IMR-90 (cell line): ENCODE measurements around the gene GDPD1. TPM values are rescaled to one million over a fixed set of nuclear protein-coding genes. Genes with fewer than 3 reads are reported as not detected.

Experiments
- ATAC-seq: fragments of 200-7000 bp; cut with Tn5 transposase; 2 replicates; pipeline ENCODE4 v1.9.1; 2020; ENCODE audit warnings: low read depth, mild to moderate bottlenecking, moderate library complexity
- BruUV-seq: library from RNA; stranded (reverse); fragments of 400-500 nt; replicated peaks from 2 replicates; lab custom pipeline; 2021; lab: Mats Ljungman, UMichigan
- CTCF ChIA-PET: fragments of 300-600 bp; formaldehyde crosslinking; extraction: SDS; loops from one replicate; lab custom pipeline; 2021; ENCODE audit warnings: antibody characterized with exemption; lab: Yijun Ruan, JAX
- POLR2A ChIA-PET: fragments of 300-600 bp; sonication (Branson Sonifier 250); formaldehyde crosslinking; loops from one replicate; lab custom pipeline; 2022; ENCODE audit warnings: antibody characterized with exemption; ENCODE audit not compliant: unreplicated experiment; lab: Charles Lee
- DNase-seq: peaks from one replicate; pipeline ENCODE4 v3.0.0; 2013
- H2AFZ ChIP-seq: replicated peaks from 2 replicates; pipeline ENCODE3; 2013; ENCODE audit warnings: low read length, mild to moderate bottlenecking; ENCODE audit not compliant: poor library complexity
- H2AK5ac ChIP-seq: 2 replicates; pipeline ENCODE4 v1.6.1; 2013; ENCODE audit warnings: low read depth, low read length, inconsistent platforms
- H2AK9ac ChIP-seq: replicated peaks from 2 replicates; pipeline ENCODE3; 2013; ENCODE audit warnings: mild to moderate bottlenecking, low read depth, low read length, moderate library complexity; ENCODE audit not compliant: poor library complexity
- H2BK120ac ChIP-seq: 2 replicates; pipeline ENCODE4 v1.6.1; 2013; ENCODE audit warnings: low read depth, low read length, inconsistent platforms
- H2BK15ac ChIP-seq: 3 replicates; pipeline ENCODE4 v1.6.1; 2013; ENCODE audit warnings: low read depth, low read length, inconsistent platforms
- H2BK20ac ChIP-seq: 2 replicates; pipeline ENCODE4 v1.6.1; 2013; ENCODE audit warnings: low read depth, mild to moderate bottlenecking, inconsistent platforms, low read length, moderate library complexity
- H2BK5ac ChIP-seq: 2 replicates; pipeline ENCODE4 v1.6.1; 2013; ENCODE audit warnings: mild to moderate bottlenecking, low read depth, low read length, inconsistent platforms; ENCODE audit not compliant: poor library complexity, severe bottlenecking
- H3K14ac ChIP-seq: replicated peaks from 2 replicates; pipeline ENCODE4 v1.6.1; 2013; ENCODE audit warnings: low read depth, low read length, inconsistent platforms
- H3K18ac ChIP-seq: 2 replicates; pipeline ENCODE4 v1.6.1; 2013; ENCODE audit warnings: low read depth, low read length, control low read depth
- H3K23ac ChIP-seq: 2 replicates; pipeline ENCODE4 v1.6.1; 2013; ENCODE audit warnings: low read depth, low read length, inconsistent platforms
- H3K27ac ChIP-seq: 2 replicates; pipeline ENCODE4 v1.5.1; 2013; ENCODE audit warnings: mild to moderate bottlenecking, control low read depth, low read length; ENCODE audit not compliant: insufficient read depth
- H3K27me3 ChIP-seq: 2 replicates; pipeline ENCODE4 v1.6.1; 2013; ENCODE audit warnings: low read length; ENCODE audit not compliant: control insufficient read depth, insufficient read depth
- H3K36me3 ChIP-seq: 2 replicates; pipeline ENCODE4 v1.6.1; 2013; ENCODE audit warnings: low read length, mixed read lengths; ENCODE audit not compliant: control insufficient read depth, insufficient read depth
- H3K4ac ChIP-seq: 2 replicates; pipeline ENCODE4 v1.6.1; 2013; ENCODE audit warnings: low read depth, low read length, inconsistent platforms
- H3K4me1 ChIP-seq: 2 replicates; pipeline ENCODE4 v1.6.1; 2013; ENCODE audit warnings: low read length, mixed read lengths; ENCODE audit not compliant: control insufficient read depth, insufficient read depth
- H3K4me2 ChIP-seq: 2 replicates; pipeline ENCODE4 v1.6.1; 2013; ENCODE audit warnings: low read depth, mild to moderate bottlenecking, control low read depth, low read length, moderate library complexity
- H3K4me3 ChIP-seq: 2 replicates; pipeline ENCODE4 v1.5.1; 2013; ENCODE audit warnings: low read depth, mild to moderate bottlenecking, control low read depth, low read length, moderate library complexity; ENCODE audit not compliant: insufficient read depth
- H3K56ac ChIP-seq: 2 replicates; pipeline ENCODE4 v1.6.1; 2013; ENCODE audit warnings: low read length, inconsistent platforms; ENCODE audit not compliant: insufficient read depth; ENCODE audit errors: extremely low read depth
- H3K79me1 ChIP-seq, 2 experiments: 2 replicates each; pipeline ENCODE4 v1.6.1; 2013; ENCODE audit warnings: low read length in 2 of 2, inconsistent platforms in 1 of 2, low read depth in 1 of 2
- H3K9ac ChIP-seq: 2 replicates; pipeline ENCODE4 v1.6.1; 2013; ENCODE audit warnings: low read depth, low read length, control low read depth
- H3K9me1 ChIP-seq: 2 replicates; pipeline ENCODE4 v1.6.1; 2013; ENCODE audit warnings: low read length, inconsistent platforms; ENCODE audit not compliant: insufficient read depth
- H3K9me3 ChIP-seq: 2 replicates; pipeline ENCODE4 v1.6.1; 2013; ENCODE audit warnings: low read length; ENCODE audit not compliant: control insufficient read depth, insufficient read depth
- H4K20me1 ChIP-seq: 2 replicates; pipeline ENCODE4 v1.6.1; 2013; ENCODE audit warnings: low read length, inconsistent platforms; ENCODE audit not compliant: insufficient read depth
- H4K5ac ChIP-seq: 2 replicates; pipeline ENCODE4 v1.6.1; 2013; ENCODE audit warnings: mild to moderate bottlenecking, low read depth, low read length, control low read depth
- H4K8ac ChIP-seq, 2 experiments: 2 replicates each; pipeline ENCODE4 v1.6.1; 2013; ENCODE audit warnings: low read depth in 2 of 2, low read length in 2 of 2, control low read depth in 1 of 2, inconsistent platforms in 1 of 2
- H4K91ac ChIP-seq: 2 replicates; pipeline ENCODE4 v1.6.1; 2013; ENCODE audit warnings: low read depth, low read length, inconsistent platforms; ENCODE audit not compliant: insufficient read depth
- BHLHE40 ChIP-seq: fragments of 150-350 bp; IDR thresholded peaks from 2 replicates; pipeline ENCODE4 v1.6.1; 2016; ENCODE audit warnings: mild to moderate bottlenecking, low read depth, low read length
- CEBPB ChIP-seq: IDR thresholded peaks from 2 replicates; pipeline ENCODE4 v1.6.1; 2012; ENCODE audit warnings: low read depth, low read length, improper control_type of control experiment
- CHD1 ChIP-seq: IDR thresholded peaks from 2 replicates; pipeline ENCODE4 v1.6.1; 2012; ENCODE audit warnings: low read depth, low read length, improper control_type of control experiment
- FOS ChIP-seq: fragments of 150-350 bp; IDR thresholded peaks from 2 replicates; pipeline ENCODE4 v1.6.1; 2016; ENCODE audit warnings: low read depth, low read length
- MAFK ChIP-seq: IDR thresholded peaks from 2 replicates; pipeline ENCODE4 v1.6.1; 2012; ENCODE audit warnings: low read depth, low read length, improper control_type of control experiment
- MAZ ChIP-seq: IDR thresholded peaks from 2 replicates; pipeline ENCODE4 v1.6.1; 2012; ENCODE audit warnings: low read depth, mild to moderate bottlenecking, low read length, improper control_type of control experiment, moderate library complexity, borderline replicate concordance
- MXI1 ChIP-seq: IDR thresholded peaks from 2 replicates; pipeline ENCODE4 v1.6.1; 2012; ENCODE audit warnings: low read depth, mild to moderate bottlenecking, low read length, moderate library complexity, borderline replicate concordance
- NFE2L2 ChIP-seq: fragments of 150-350 bp; IDR thresholded peaks from 2 replicates; pipeline ENCODE4 v1.6.1; 2016; ENCODE audit warnings: low read depth, mild to moderate bottlenecking, low read length
- POLR2A ChIP-seq: IDR thresholded peaks from 2 replicates; pipeline ENCODE4 v1.6.1; 2012; ENCODE audit warnings: mild to moderate bottlenecking, low read depth, low read length
- RAD21 ChIP-seq: IDR thresholded peaks from 2 replicates; pipeline ENCODE4 v1.6.1; 2012; ENCODE audit warnings: low read length, improper control_type of control experiment
- RCOR1 ChIP-seq: IDR thresholded peaks from 2 replicates; pipeline ENCODE4 v1.6.1; 2012; ENCODE audit warnings: mild to moderate bottlenecking, low read length, improper control_type of control experiment; ENCODE audit not compliant: insufficient replicate concordance
- RFX5 ChIP-seq: IDR thresholded peaks from 2 replicates; pipeline ENCODE4 v1.8.0; 2012; ENCODE audit warnings: low read depth, mild to moderate bottlenecking, low read length, moderate library complexity
- SMC3 ChIP-seq: fragments of 150-350 bp; IDR thresholded peaks from 2 replicates; pipeline ENCODE4 v1.6.1; 2016; ENCODE audit warnings: low read depth, mild to moderate bottlenecking, antibody characterized with exemption, low read length, moderate library complexity
- WGBS, 2 experiments: methylation state at CpG; one replicate each; pipeline versions ENCODE4 v1.1.5 to v1.1.7; 2013; ENCODE audit warnings: missing lambda C conversion rate in 2 of 2; ENCODE audit not compliant: insufficient read length in 1 of 2; ENCODE audit errors: extremely low coverage in 2 of 2; 5-methylcytosine and 5-hydroxymethylcytosine counted together
- dilution Hi-C: fragments of 300-500 bp; cut with HindIII; formaldehyde crosslinking; loops from one replicate; pipeline ENCODE4 v1.14.3; 2018; ENCODE audit warnings: low sequenced_read_pairs; ENCODE audit not compliant: unreplicated experiment
- in situ Hi-C: fragments of 300-500 bp; cut with MboI; formaldehyde crosslinking; loops from 3 replicates; pipeline ENCODE4 v1.14.3; 2019; ENCODE audit warnings: low sequenced_read_pairs, inconsistent platforms, mixed read lengths
- intact Hi-C: fragments of 100-400 bp; cut with micrococcal nuclease; formaldehyde crosslinking; loops from 2 replicates; pipeline ENCODE4 v1.10.0; 2022
- polyA plus RNA-seq, 3 experiments: library from polyadenylated mRNA; depleted of rRNA; stranded (reverse); fragments of >200 nt; gene quantifications; 2 replicates each; pipeline ENCODE4 v1.2.3, GENCODE V29; 2012; ENCODE audit warnings: low replicate concordance in 1 of 3
- total RNA-seq: library from RNA; depleted of rRNA; stranded (reverse); fragments of >200 nt; gene quantifications from 2 replicates; pipeline ENCODE4 v1.2.3, GENCODE V29; 2012
- TF ChIP-seq, protein P1 (sequence below): conservative IDR thresholded peaks from 2 replicates; pipeline ENCODE4 v1.5.1; 2012; ENCODE audit warnings: mild to moderate bottlenecking, low read depth, low read length, improper control_type of control experiment
- TF ChIP-seq, protein P2 (sequence below): fragments of 150-350 bp; IDR thresholded peaks from 2 replicates; pipeline ENCODE4 v1.6.1; 2017; ENCODE audit warnings: mild to moderate bottlenecking, antibody characterized with exemption, low read length, low read depth
- TF ChIP-seq, protein P3 (sequence below): fragments of 150-350 bp; IDR thresholded peaks from 2 replicates; pipeline ENCODE4 v1.6.1; 2016; ENCODE audit warnings: low read depth, mild to moderate bottlenecking, low read length, moderate library complexity, borderline replicate concordance

GDPD1 gene
- total and polyA plus RNA-seq, 2 of the 4 experiments (the other 2 are of a cell fraction), result 0.72 to 0.84 TPM

DNA sequence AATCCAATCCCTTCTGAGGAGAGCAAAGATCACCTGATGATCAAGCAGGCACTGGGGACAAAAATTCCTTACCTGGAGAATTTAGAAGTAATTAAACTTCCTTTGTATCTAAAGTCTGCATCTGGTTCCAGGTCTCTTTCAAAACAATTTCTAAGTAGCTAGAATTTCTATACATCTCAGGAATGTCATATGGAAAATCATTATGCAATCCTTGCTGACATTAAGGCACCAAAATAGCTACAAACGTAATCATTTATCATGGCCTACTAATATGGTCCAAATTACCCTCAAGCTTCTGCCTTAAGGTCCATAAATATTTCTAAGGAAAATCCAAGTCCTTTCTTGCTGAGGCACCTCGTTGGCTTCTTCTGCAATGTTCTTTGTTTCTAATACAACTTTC, 78.2 kb downstream of the GDPD1 start:
- no peaks in the 10 kb centered on the region for H3K9me3 ChIP-seq
- H3K9ac ChIP-seq, result no peak overlapping the region
- H3K23ac ChIP-seq, result no peak overlapping the region
- in situ Hi-C loops, result no loop called here
- TF ChIP-seq, protein P1, sequence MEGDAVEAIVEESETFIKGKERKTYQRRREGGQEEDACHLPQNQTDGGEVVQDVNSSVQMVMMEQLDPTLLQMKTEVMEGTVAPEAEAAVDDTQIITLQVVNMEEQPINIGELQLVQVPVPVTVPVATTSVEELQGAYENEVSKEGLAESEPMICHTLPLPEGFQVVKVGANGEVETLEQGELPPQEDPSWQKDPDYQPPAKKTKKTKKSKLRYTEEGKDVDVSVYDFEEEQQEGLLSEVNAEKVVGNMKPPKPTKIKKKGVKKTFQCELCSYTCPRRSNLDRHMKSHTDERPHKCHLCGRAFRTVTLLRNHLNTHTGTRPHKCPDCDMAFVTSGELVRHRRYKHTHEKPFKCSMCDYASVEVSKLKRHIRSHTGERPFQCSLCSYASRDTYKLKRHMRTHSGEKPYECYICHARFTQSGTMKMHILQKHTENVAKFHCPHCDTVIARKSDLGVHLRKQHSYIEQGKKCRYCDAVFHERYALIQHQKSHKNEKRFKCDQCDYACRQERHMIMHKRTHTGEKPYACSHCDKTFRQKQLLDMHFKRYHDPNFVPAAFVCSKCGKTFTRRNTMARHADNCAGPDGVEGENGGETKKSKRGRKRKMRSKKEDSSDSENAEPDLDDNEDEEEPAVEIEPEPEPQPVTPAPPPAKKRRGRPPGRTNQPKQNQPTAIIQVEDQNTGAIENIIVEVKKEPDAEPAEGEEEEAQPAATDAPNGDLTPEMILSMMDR, result no peak
- TF ChIP-seq POLR2A (no peak), NFE2L2 (no peak), FOS (no peak), MAFK (no peak), SMC3 (no peak), CHD1 (no peak), RCOR1 (no peak), RAD21 (no peak), MAZ (no peak), BHLHE40 (no peak), CEBPB (no peak), MXI1 (no peak), RFX5 (no peak)
- TF ChIP-seq, protein P2, sequence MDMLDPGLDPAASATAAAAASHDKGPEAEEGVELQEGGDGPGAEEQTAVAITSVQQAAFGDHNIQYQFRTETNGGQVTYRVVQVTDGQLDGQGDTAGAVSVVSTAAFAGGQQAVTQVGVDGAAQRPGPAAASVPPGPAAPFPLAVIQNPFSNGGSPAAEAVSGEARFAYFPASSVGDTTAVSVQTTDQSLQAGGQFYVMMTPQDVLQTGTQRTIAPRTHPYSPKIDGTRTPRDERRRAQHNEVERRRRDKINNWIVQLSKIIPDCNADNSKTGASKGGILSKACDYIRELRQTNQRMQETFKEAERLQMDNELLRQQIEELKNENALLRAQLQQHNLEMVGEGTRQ, result no peak
- TF ChIP-seq, protein P3, sequence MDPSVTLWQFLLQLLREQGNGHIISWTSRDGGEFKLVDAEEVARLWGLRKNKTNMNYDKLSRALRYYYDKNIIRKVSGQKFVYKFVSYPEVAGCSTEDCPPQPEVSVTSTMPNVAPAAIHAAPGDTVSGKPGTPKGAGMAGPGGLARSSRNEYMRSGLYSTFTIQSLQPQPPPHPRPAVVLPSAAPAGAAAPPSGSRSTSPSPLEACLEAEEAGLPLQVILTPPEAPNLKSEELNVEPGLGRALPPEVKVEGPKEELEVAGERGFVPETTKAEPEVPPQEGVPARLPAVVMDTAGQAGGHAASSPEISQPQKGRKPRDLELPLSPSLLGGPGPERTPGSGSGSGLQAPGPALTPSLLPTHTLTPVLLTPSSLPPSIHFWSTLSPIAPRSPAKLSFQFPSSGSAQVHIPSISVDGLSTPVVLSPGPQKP, result no peak
- WGBS, 2 experiments, result 13% methylated on average over 1 of the region's 2 CpGs; no CpG with 5 or more reads in 1 of the 2 experiments
- no peak overlapping the region for H3K4me3 ChIP-seq
- no peak overlapping the region for H3K14ac ChIP-seq
- no peak overlapping the region for H4K91ac ChIP-seq
- H3K4me1 ChIP-seq, result no peaks in the 10 kb centered on the region
- no TSS peak for BruUV-seq
- no peak overlapping the region for H3K27ac ChIP-seq
- no peak overlapping the region for H2BK20ac ChIP-seq
- ChIA-PET POLR2A (no interaction called here), CTCF (no interaction called here)
- H2BK5ac ChIP-seq, result no peak overlapping the region
- dilution Hi-C loops, result no loop called here
- H4K20me1 ChIP-seq, result no peaks in the 10 kb centered on the region
- H3K27me3 ChIP-seq, result peaks cover 1% of the 10 kb centered on the region; the same call in 1 of the 2 replicates
- H3K79me1 ChIP-seq, result no peaks in the 10 kb centered on the region
- DNase-seq, result no peak
- no peak overlapping the region for H2AK9ac ChIP-seq
- H4K5ac ChIP-seq, result no peak overlapping the region
- intact Hi-C loops, result no loop called here
- no peak overlapping the region for H3K4me2 ChIP-seq
- H2AFZ ChIP-seq, result no peak overlapping the region
- no peak overlapping the region for H2BK15ac ChIP-seq
- no peaks in the 10 kb centered on the region for H3K36me3 ChIP-seq
- no peak overlapping the region for H3K4ac ChIP-seq
- no peak overlapping the region for H2AK5ac ChIP-seq
- no peak overlapping the region for H3K56ac ChIP-seq
- no peak overlapping the region for H2BK120ac ChIP-seq
- H3K18ac ChIP-seq, result no peak overlapping the region
- ATAC-seq, result no peak
- H4K8ac ChIP-seq, result no peak overlapping the region
- H3K9me1 ChIP-seq, result no peaks in the 10 kb centered on the region
